Measurements from ENCODE around the gene DGAT2.

The DGAT2 gene

GRCh38 chr11:75792997-75793800, 24.6 kb downstream of the DGAT2 start:
- Histone ChIP-seq H3K4me3 (replicated peaks; ENCODE audit: insufficient read depth, low read length) (no peak overlapping the region), H3K27ac (replicated peaks) (no peak overlapping the region), H3K27me3 (ENCODE audit: insufficient read depth, poor library complexity, severe bottlenecking) (no peaks in the 10 kb centered on the region)
- TF ChIP-seq, protein P1, sequence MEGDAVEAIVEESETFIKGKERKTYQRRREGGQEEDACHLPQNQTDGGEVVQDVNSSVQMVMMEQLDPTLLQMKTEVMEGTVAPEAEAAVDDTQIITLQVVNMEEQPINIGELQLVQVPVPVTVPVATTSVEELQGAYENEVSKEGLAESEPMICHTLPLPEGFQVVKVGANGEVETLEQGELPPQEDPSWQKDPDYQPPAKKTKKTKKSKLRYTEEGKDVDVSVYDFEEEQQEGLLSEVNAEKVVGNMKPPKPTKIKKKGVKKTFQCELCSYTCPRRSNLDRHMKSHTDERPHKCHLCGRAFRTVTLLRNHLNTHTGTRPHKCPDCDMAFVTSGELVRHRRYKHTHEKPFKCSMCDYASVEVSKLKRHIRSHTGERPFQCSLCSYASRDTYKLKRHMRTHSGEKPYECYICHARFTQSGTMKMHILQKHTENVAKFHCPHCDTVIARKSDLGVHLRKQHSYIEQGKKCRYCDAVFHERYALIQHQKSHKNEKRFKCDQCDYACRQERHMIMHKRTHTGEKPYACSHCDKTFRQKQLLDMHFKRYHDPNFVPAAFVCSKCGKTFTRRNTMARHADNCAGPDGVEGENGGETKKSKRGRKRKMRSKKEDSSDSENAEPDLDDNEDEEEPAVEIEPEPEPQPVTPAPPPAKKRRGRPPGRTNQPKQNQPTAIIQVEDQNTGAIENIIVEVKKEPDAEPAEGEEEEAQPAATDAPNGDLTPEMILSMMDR (IDR thresholded peaks at IDR 0.05; ENCODE audit: insufficient read depth, low read length): no peak
- TF ChIP-seq POLR2AphosphoS5 (IDR thresholded peaks at IDR 0.05; ENCODE audit: low read depth) (no peak), REST (IDR thresholded peaks at IDR 0.05; ENCODE audit: insufficient replicate concordance, low read depth) (no peak), GABPA (IDR thresholded peaks at IDR 0.05; ENCODE audit: low read depth) (no peak), SPI1 (IDR thresholded peaks at IDR 0.05; ENCODE audit: borderline replicate concordance, low read depth) (no peak)
- DNase-seq (ENCODE audit: low read depth in 1 of 2, low spot score in 1 of 2): no peak

GRCh38 chr11:75793966-75794365, 25.4 kb downstream of the DGAT2 start:
- no peak overlapping the region for H3K27ac ChIP-seq (replicated peaks)
- TF ChIP-seq POLR2AphosphoS5 (IDR thresholded peaks at IDR 0.05; ENCODE audit: low read depth) (no peak), SPI1 (IDR thresholded peaks at IDR 0.05; ENCODE audit: borderline replicate concordance, low read depth) (no peak), GABPA (IDR thresholded peaks at IDR 0.05; ENCODE audit: low read depth) (no peak), REST (IDR thresholded peaks at IDR 0.05; ENCODE audit: insufficient replicate concordance, low read depth) (no peak)
- TF ChIP-seq, protein P1 (IDR thresholded peaks at IDR 0.05; ENCODE audit: insufficient read depth, low read length): no peak
- DNase-seq (ENCODE audit: low read depth in 1 of 2, low spot score in 1 of 2): no peak
- no peaks in the 10 kb centered on the region for H3K27me3 ChIP-seq (ENCODE audit: insufficient read depth, poor library complexity, severe bottlenecking)
- H3K4me3 ChIP-seq (replicated peaks; ENCODE audit: insufficient read depth, low read length): no peak overlapping the region

DNA sequence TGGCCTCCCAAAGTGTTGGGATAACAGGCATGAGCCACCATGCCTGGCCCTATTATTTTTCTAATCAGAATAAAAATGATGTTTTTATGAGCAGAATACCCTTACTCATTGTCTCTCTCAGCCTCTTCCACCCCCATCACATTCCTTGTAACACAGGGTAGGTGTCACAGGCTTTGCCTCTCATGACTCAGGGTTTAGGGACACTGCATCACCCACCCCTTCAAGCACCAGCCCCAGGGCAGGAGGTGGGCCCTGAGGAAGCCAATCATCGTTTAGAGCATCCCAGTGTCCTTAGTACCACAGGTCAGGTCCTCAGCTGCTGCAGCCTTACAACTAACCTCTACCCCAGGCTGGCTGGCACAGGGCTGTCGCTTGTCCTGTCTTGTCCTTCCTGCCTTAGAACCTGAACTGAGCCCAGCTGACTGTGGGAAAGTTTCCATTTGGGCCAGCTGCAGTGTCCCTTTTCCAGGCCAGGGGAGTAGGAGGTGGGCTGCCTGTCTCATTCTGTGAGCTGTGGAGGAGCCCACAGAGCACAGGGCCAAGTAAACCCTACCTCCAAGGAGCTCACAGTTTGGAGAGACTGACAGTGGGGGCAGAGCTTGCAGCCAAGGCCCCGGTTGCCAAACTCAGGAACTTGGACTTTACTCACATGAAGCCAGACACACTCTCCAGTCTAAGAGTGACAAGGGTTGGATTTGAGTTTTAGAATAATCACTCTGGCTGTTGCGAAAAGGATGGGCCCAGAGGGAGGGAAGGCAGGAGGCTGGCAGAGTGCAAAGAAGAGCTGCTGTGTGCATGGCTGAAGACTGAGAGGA, 26.9 kb downstream of the DGAT2 start:
- H3K27ac ChIP-seq (replicated peaks): no peak overlapping the region
- no peak for DNase-seq (ENCODE audit: low read depth in 1 of 2, low spot score in 1 of 2)
- TF ChIP-seq SPI1 (IDR thresholded peaks at IDR 0.05; ENCODE audit: borderline replicate concordance, low read depth): no peak
- TF ChIP-seq POLR2AphosphoS5 (IDR thresholded peaks at IDR 0.05; ENCODE audit: low read depth): no peak
- TF ChIP-seq GABPA (IDR thresholded peaks at IDR 0.05; ENCODE audit: low read depth): no peak
- H3K4me3 ChIP-seq (replicated peaks; ENCODE audit: insufficient read depth, low read length): no peak overlapping the region
- H3K27me3 ChIP-seq (ENCODE audit: insufficient read depth, poor library complexity, severe bottlenecking): no peaks in the 10 kb centered on the region

GRCh38 chr11:75796091-75796435, 27.5 kb downstream of the DGAT2 start:
- Histone ChIP-seq H3K4me3 (replicated peaks; ENCODE audit: insufficient read depth, low read length) (no peak overlapping the region), H3K27me3 (ENCODE audit: insufficient read depth, poor library complexity, severe bottlenecking) (no peaks in the 10 kb centered on the region), H3K27ac (replicated peaks) (no peak overlapping the region)
- no peak for TF ChIP-seq SPI1 (IDR thresholded peaks at IDR 0.05; ENCODE audit: borderline replicate concordance, low read depth)
- no peak for TF ChIP-seq POLR2AphosphoS5 (IDR thresholded peaks at IDR 0.05; ENCODE audit: low read depth)
- TF ChIP-seq, protein P1 (IDR thresholded peaks at IDR 0.05; ENCODE audit: insufficient read depth, low read length): no peak
- TF ChIP-seq GABPA (IDR thresholded peaks at IDR 0.05; ENCODE audit: low read depth): no peak
- TF ChIP-seq REST (IDR thresholded peaks at IDR 0.05; ENCODE audit: insufficient replicate concordance, low read depth): no peak
- DNase-seq (ENCODE audit: low read depth in 1 of 2, low spot score in 1 of 2): no peak

Data from HL-60 (cell line).